Mucosa of rectum (tissue), 2 donors: Measurements from ENCODE around the gene PLAGL2.
"Not testable (repeated sequence)": the region's sequence is repeated elsewhere in the genome, so short reads cannot be mapped to it uniquely, and the experiment has no call there.

Experiments
- H3K27ac ChIP-seq, 2 donors: one replicate each; pipeline ENCODE4 v1.7.0; 2013; ENCODE audit warnings: inconsistent platforms in 2 of 2, low read depth in 2 of 2, low read length in 2 of 2
- H3K27me3 ChIP-seq, 2 donors: one replicate each; pipeline ENCODE4 v1.7.0; 2013; ENCODE audit warnings: low read length in 2 of 2; ENCODE audit not compliant: control insufficient read depth in 2 of 2, insufficient read depth in 2 of 2
- H3K36me3 ChIP-seq, 2 donors: one replicate each; pipeline ENCODE4 v1.7.0; 2013; ENCODE audit warnings: low read length in 2 of 2; ENCODE audit not compliant: control insufficient read depth in 2 of 2, insufficient read depth in 2 of 2
- H3K4me1 ChIP-seq, 2 donors: one replicate each; pipeline ENCODE4 v1.7.0; 2013; ENCODE audit warnings: low read length in 2 of 2, mild to moderate bottlenecking in 1 of 2; ENCODE audit not compliant: control insufficient read depth in 2 of 2, insufficient read depth in 2 of 2
- H3K4me3 ChIP-seq, 2 donors: one replicate each; pipeline ENCODE4 v1.7.0; 2013; ENCODE audit warnings: low read length in 2 of 2
- H3K9ac ChIP-seq, 2 donors: one replicate each; pipeline ENCODE4 v1.7.0; 2013; ENCODE audit warnings: low read length in 2 of 2, low read depth in 1 of 2, mild to moderate bottlenecking in 1 of 2
- H3K9me3 ChIP-seq, 2 donors: one replicate each; pipeline ENCODE4 v1.7.0; 2013; ENCODE audit warnings: low read length in 2 of 2; ENCODE audit not compliant: control insufficient read depth in 2 of 2
- donor health status: healthy.
- donor health status: Normal muscosa, but diverticular disease.

The PLAGL2 gene

GRCh38 chr20:32193996-32194395, 13.5 kb downstream of the PLAGL2 start:
- H3K4me1 ChIP-seq, result peaks cover 6 to 9% of the 10 kb centered on the region in 2 donors
- H3K9ac ChIP-seq, result no peak overlapping the region
- no peak overlapping the region for H3K27ac ChIP-seq

DNA sequence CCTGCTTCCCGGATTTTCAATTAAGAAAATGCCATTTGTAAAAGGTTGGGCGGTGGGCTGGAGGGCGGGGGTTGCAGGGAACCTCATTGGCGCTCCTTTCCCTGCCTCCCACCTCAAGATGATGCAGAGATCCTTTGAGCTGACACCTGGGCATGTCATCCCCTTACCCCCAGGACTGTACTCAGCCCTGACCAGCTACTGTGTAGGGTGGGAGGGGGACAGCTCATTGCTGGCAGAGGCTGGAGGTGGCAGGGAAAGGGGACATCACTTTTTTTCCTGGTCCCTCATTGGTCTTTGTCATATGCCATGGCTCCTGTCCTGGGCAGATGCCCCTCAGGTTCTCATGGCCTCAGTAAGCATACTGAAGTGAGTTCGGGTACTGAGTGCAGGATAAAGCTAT, 14.2 kb downstream of the PLAGL2 start:
- not testable (repeated sequence) for H3K9ac ChIP-seq, H3K27ac ChIP-seq, H3K27me3 ChIP-seq, H3K4me3 ChIP-seq, H3K9me3 ChIP-seq
- Histone ChIP-seq H3K4me1 (peaks cover 7 to 11% of the 10 kb centered on the region in 2 donors), H3K36me3 (peaks cover 28 to 40% of the 10 kb centered on the region in 2 donors)

More at GRCh38 chr20:32193996-32194395, 13.5 kb downstream of the PLAGL2 start:
- H3K9me3 ChIP-seq, result no peaks in the 10 kb centered on the region
- H3K4me3 ChIP-seq, result no peak overlapping the region
- H3K36me3 ChIP-seq, result peaks cover 33 to 45% of the 10 kb centered on the region in 2 donors
- H3K27me3 ChIP-seq, result no peaks in the 10 kb centered on the region

GRCh38 chr20:32192698-32193097, 14.8 kb downstream of the PLAGL2 start:
- Histone ChIP-seq H3K9me3 (no peaks in the 10 kb centered on the region), H3K27ac (no peak overlapping the region), H3K9ac (no peak overlapping the region), H3K4me3 (no peak overlapping the region), H3K27me3 (no peaks in the 10 kb centered on the region), H3K4me1 (peaks cover 7 to 11% of the 10 kb centered on the region in 2 donors), H3K36me3 (peaks cover 27 to 38% of the 10 kb centered on the region in 2 donors)

DNA sequence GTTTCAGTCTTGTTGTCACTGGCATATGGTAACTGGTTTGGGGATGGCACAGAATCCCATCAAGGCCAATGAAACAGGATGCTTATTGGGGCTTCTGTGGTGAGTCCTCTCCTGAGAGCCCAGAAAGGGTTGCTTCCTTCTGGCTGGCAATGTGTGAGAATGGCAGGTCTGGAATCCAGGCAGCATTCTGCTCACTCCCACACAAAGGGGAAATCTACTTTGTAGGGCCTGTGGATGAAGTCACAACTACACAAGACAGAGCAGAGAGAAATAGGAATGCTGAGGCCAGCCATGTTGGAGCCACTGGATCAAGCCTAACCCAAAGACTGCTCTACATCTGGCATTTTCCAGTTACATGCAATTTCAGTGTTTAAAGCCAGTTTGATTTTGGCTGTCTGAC, 15.7 kb downstream of the PLAGL2 start:
- Histone ChIP-seq H3K36me3 (peaks cover 19 to 30% of the 10 kb centered on the region in 2 donors), H3K9ac (no peak overlapping the region), H3K9me3 (no peaks in the 10 kb centered on the region), H3K27ac (no peak overlapping the region), H3K4me3 (no peak overlapping the region), H3K4me1 (peaks cover 7 to 11% of the 10 kb centered on the region in 2 donors), H3K27me3 (no peaks in the 10 kb centered on the region)

DNA sequence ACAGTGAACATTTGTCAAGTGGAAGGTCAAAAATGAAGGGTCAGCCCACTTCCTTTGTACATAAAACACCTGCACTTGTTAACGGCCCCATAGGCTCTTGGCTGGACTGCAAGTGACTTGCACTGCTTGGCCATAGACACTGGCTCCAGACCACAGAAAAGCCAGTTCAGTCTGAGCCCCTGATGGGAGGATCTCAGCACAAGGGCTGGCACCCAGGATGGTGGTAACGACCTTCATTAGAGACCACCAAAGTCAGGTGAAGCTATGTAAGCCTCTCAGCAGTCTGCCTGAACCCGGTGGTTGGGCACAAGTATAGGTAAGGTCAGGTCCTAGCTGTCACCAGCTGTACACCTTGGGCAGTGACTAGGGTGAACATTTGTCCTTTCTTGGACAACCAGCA, 16.1 kb downstream of the PLAGL2 start:
- Histone ChIP-seq H3K4me1 (peaks cover 7 to 11% of the 10 kb centered on the region in 2 donors), H3K27me3 (no peaks in the 10 kb centered on the region), H3K9me3 (no peaks in the 10 kb centered on the region), H3K9ac (no peak overlapping the region), H3K4me3 (no peak overlapping the region), H3K36me3 (peaks cover 17 to 25% of the 10 kb centered on the region in 2 donors), H3K27ac (no peak overlapping the region)

DNA sequence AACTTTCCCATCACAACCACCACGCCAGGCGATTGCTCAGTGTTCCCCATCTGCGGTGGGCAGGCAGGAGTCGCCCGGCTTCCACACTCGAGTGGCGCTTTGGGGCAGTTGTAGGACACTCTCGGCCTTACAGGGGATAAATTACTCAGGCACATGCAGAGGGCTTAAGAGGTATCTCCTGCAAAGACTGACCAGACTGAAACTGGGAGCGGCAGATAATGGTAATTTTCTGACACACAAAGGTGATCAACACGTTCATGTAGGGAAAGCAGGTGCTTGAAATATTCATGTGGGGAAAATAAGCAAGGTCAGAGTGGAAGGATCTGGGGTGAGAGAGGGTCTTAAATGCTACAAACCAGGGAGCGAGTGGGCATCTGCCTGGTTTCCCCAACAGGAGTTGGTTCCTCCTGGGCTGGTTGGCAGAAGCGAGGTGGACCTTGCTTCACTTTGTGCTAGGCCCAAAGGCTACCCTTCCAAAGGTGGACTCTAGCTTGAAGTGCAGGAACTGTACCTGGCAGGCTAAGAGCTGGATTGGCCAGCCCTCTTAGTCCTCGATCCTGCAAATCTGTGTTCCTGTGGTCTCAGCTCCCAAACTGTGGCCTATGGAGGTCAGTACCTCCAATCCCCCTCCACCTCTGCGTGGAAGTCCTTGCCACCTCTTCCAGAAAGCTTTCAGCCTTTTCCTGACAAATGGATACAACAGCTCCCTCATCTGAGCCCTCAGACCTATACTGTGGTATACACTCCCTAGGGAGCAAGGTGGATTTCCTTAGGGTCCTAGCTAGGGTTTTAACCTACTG, 16.7 kb downstream of the PLAGL2 start:
- H3K4me3 ChIP-seq, result peak overlapping the region; percentile 64 to 80
- H3K27me3 ChIP-seq, result no peaks in the 10 kb centered on the region
- H3K9ac ChIP-seq, result peak overlapping the region; percentile 32 to 84
- no peaks in the 10 kb centered on the region for H3K9me3 ChIP-seq
- peak overlapping the region; percentile 27 to 45 for H3K27ac ChIP-seq
- peaks cover 16 to 19% of the 10 kb centered on the region in 2 donors for H3K36me3 ChIP-seq
- H3K4me1 ChIP-seq, result peaks cover 7 to 11% of the 10 kb centered on the region in 2 donors

- H3K4me3 ChIP-seq, result peak overlapping the region; percentile 64 to 80
- no peaks in the 10 kb centered on the region for H3K27me3 ChIP-seq
- peaks cover 7 to 11% of the 10 kb centered on the region in 2 donors for H3K36me3 ChIP-seq
- H3K9ac ChIP-seq, result peak overlapping the region; percentile 66 to 84
- no peaks in the 10 kb centered on the region for H3K9me3 ChIP-seq
- H3K4me1 ChIP-seq, result peaks cover 7 to 11% of the 10 kb centered on the region in 2 donors
- peak overlapping the region; percentile 44 to 45 for H3K27ac ChIP-seq
These were observed 17.6 kb downstream of the PLAGL2 start for GRCh38 chr20:32189691-32190615.

- peak overlapping the region in 1 of 2 donors; percentile 80 for H3K4me3 ChIP-seq
- H3K36me3 ChIP-seq, result peaks cover 3 to 4% of the 10 kb centered on the region in 2 donors
- no peaks in the 10 kb centered on the region for H3K9me3 ChIP-seq
- peak overlapping the region in 1 of 2 donors; percentile 84 for H3K9ac ChIP-seq
- H3K27ac ChIP-seq, result no peak overlapping the region
- H3K4me1 ChIP-seq, result peaks cover 7 to 11% of the 10 kb centered on the region in 2 donors
- no peaks in the 10 kb centered on the region for H3K27me3 ChIP-seq
These were observed 18.5 kb downstream of the PLAGL2 start for GRCh38 chr20:32189123-32189410.

DNA sequence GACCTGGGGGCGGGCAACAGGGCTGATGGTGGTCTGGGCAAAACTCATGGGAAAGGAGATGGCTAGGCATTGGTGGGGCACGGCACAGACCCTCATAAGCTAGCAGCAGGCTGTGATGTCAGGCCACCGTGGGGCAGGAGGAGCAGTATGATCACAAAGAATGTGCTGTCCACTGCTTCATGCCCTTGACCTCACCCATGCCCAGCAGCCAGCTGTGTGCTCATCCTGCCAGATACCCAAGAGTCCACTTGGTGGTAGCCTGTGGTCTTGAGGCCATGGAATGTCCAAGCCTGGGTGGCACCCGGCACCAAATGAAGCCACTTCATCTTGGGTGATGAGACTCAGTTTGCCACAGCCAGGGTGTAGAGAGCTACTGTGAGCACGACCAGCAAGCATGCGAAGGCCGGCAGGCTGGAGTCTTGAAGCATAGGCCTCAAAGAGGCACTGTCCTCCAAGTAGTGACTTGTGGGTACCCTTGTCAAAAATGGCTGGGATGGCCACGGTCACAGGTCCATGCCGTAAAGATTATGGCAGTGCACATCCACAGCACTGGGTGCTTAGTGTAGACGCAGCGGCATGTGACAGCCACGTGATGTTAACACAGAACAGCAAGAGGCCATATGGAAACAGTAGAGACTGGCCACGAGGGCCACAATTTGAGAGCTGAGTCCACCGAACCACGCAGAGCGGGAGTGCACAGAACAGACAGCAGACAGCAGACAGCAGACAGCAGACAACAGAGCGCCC, 19.0 kb downstream of the PLAGL2 start:
- Histone ChIP-seq H3K9me3 (no peaks in the 10 kb centered on the region), H3K27me3 (no peaks in the 10 kb centered on the region), H3K9ac (no peak overlapping the region), H3K4me3 (no peak overlapping the region), H3K36me3 (peaks cover 0 to 4% of the 10 kb centered on the region in 2 donors), H3K4me1 (peaks cover 7 to 11% of the 10 kb centered on the region in 2 donors), H3K27ac (no peak overlapping the region)
